NCI-H345 treated with DMSO at 0.1 percent for 48 hours (cell line): ENCODE data around the gene TMCC2.
"Not testable (repeated sequence)": the region's sequence is repeated elsewhere in the genome, so short reads cannot be mapped to it uniquely, and the experiment has no call there.

ENCODE experiments used
- DNase-seq: peaks from one replicate; lab custom pipeline; 2025; ENCODE audit not compliant: unreplicated experiment; lab: John Stamatoyannopoulos, UW

The TMCC2 gene

GRCh38 chr1:205211839-205212536 lies 15.8 kb upstream of the TMCC2 start:
- DNase-seq: no peak

GRCh38 chr1:205214756-205215155 lies 13.0 kb upstream of the TMCC2 start:
- DNase-seq: no peak

DNA sequence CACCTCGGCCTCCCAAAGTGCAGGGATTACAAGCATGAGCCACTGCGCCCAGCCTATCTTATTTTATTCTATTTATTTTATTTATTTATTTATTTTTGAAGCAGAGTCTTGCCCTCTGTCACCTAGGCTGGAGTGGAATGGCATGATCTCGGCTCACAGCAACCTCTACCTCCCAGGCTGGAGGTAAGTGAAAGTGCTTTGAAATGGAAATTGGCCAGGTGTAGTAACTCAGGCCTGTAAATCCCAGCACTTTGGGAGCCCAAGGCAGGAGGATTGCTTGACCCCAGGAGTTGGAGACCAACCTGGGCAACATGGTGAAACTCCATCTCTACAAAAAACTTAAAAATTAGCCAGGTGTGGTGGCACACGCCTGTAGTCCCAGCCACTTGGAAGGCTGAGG lies 11.2 kb upstream of the TMCC2 start:
- DNase-seq: no peak

- no peak for DNase-seq
Measured at GRCh38 chr1:205217418-205217817, 10.3 kb upstream of the TMCC2 start.

GRCh38 chr1:205220421-205220820 lies 7.3 kb upstream of the TMCC2 start:
- DNase-seq: no peak

DNA sequence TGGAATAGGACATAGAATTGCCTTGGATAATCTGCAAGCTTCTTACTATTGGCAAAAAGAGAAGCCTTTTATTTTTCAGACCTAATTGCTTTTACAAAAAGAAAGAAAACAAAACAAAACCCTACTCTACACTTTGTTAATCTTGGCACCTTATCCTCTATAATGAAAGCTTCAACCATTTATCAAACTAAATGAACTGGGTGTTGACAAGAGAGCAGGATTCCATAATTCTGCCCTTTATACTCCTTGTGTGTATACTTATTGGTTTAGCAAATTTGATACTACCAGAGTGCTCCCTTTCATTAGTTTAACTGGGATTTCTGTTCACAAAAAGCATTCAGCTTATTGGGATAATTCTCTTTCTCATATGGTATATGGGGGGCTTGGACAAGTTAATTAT lies 3.0 kb upstream of the TMCC2 start:
- no peak for DNase-seq

- peak; percentile 21 for DNase-seq
Measured at GRCh38 chr1:205225901-205226765, 1.6 kb upstream of the TMCC2 start.

DNA sequence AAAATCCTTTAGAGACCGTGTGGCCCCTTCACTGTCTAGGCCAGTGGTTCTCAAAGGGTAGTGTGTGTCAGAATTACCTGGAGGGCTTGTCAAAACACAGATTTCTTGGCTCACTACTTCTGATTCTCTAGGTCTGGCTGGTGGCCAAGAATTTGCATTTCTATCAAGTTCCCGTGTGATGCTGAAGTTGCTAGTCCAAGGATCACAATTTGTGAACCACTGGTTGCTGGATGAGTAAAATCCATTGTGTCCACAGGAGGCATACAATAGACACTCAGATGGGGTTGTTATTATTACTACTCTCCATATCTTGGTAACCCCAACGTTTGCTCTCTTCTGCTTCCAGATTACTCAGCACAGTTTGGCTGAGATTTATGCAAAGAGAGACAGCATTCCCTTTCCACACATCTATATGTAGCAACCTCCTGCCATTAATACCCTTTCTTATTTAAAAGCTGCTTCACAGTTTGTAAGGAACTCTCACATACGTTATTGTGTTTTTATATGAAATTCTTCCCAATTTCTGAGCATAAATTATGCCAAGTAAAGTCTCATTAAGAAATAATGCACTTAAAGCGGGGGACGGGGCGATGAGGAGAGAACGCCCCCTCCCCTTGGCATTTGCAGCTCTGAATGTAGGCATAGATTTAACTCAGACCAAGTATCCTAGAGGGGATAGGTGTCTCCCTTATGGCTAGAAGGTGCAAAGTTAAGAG lies 720 bp upstream of the TMCC2 start:
- DNase-seq: peak; percentile 30

DNA sequence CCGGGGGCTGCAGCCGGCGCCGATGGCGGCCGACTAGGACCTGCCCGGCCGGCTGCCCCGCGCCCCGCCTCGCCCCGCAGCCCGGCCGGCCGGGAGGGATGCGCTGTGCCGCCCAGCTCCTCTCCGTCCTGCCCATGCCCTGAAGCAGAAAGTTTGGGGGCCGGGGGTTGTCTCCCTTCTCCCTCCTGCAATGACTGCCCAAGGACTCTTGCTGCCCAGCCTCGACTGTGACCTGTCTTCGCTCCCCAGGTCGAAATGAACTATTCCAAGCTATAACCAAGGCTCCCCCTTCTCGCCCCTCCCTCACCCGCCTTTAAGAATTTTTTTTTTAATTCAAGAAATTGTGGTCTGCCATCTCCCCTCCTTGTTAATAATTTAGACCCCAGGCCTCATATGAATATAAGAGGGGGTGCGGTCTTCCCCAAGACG lies 361 bp downstream of the TMCC2 start:
- DNase-seq: peak; percentile 21

- peak; percentile 85 for DNase-seq
Measured at GRCh38 chr1:205229399-205229871, 1.7 kb downstream of the TMCC2 start.

GRCh38 chr1:205229916-205230700 lies 2.4 kb downstream of the TMCC2 start:
- no peak for DNase-seq

DNA sequence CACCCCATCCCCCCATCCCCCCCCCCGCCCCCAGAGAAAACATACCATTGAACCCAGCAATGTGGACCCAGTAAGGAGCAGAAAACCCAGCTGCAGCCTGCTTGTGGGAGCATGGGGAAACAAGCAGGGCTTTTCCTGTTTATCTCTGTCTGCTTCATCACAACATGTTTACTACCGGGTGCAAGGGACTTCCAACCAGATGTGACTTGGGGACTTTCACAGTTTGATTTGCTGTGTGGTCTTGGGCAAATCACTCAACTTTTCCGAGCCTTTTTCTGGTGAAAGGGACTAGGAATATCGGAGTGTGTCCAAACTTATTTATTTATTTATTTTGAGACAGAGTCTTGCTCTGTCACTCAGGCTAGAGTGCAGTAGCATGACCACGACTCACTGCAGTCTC lies 3.2 kb downstream of the TMCC2 start:
- DNase-seq: no peak

DNA sequence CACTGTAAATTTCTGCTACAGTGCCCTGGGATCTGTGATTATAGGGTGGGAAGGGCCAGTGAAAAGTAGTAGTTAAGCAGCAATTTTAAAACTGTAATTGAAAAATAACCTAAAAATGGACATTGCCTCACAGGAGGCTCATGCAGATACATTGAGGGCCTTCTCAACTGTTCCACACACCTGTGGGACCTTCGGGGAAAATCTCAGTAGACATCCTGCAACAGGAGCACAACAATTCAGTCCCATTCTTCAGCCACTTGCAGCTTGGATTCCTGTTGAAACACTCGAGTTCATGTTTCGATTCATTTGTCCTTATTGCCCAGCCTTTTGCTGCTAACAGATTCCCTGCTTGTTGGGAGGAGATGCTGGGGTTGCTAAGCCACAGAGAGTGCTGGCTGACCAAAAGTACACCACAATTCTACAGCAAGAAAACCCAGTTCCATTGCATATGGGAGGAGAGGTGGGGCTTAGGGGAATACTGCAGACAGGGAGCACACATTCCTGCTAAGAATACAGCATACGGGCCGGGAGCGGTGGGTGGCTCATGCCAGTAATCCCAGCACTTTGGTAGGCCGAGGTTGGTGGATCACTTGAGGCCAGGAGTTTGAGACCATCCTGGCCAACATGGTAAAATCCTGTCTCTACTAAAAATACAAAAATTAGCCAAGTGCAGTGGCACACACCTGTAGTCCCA lies 4.5 kb downstream of the TMCC2 start:
- no peak for DNase-seq

DNA sequence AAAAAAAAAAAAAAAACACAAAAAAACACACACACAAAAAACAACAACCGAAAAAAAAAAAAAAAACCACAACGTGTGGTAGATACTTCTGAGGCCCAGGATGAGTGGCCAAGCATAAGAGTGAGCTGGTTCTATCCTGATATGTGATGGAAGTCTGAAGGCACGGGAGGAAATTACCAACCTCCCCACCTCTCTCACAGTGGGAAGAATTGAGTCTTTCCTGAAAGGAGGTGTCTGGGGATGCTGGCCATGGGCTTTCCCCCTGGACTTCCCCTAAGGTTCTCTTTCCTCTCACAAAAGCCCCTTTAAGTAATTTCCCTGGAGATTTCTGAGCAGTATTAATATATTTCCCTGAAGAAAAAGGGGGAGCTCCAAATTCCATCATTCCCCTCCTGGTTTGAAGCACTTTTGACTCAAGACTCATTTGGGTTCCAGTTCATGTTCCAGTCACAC lies 5.2 kb downstream of the TMCC2 start:
- DNase-seq: no peak

- DNase-seq: not testable (repeated sequence)
Measured at GRCh38 chr1:205233986-205234385, 6.2 kb downstream of the TMCC2 start.

- DNase-seq: no peak
Measured at GRCh38 chr1:205235951-205236350, 8.2 kb downstream of the TMCC2 start.

- DNase-seq: no peak
Measured at GRCh38 chr1:205236526-205236925, 8.8 kb downstream of the TMCC2 start.

GRCh38 chr1:205236951-205237475 lies 9.3 kb downstream of the TMCC2 start:
- DNase-seq: no peak

- no peak for DNase-seq
Measured at GRCh38 chr1:205237526-205238484, 10.1 kb downstream of the TMCC2 start.
